GM23338 (cell line): Measurements from ENCODE around the gene OVCA2. TPM values are rescaled to one million over a fixed set of nuclear protein-coding genes. Genes with fewer than 3 reads are reported as not detected.

Source experiments
- ATAC-seq: fragments of 200-7000 bp; cut with Tn5 transposase; 3 replicates; pipeline ENCODE4 v1.9.1; 2020
- DNase-seq: peaks from one replicate; pipeline ENCODE4 v3.0.0-alpha.2; 2015; ENCODE audit warnings: low spot score
- H2AFZ ChIP-seq: fragments of 200-600 bp; sonication (generic); 2 replicates; pipeline ENCODE4 v1.8.0; 2016; ENCODE audit warnings: antibody characterized with exemption, mild to moderate bottlenecking, moderate library complexity
- H3F3A ChIP-seq: fragments of 200-600 bp; sonication (generic); replicated peaks from 2 replicates; pipeline ENCODE4 v1.8.0; 2017; ENCODE audit warnings: antibody characterized with exemption, mixed run types, low read depth
- H3K27ac ChIP-seq: fragments of 200-600 bp; sonication (generic); 2 replicates; pipeline ENCODE4 v1.6.1; 2016; ENCODE audit warnings: low read depth
- H3K27me3 ChIP-seq: fragments of 200-600 bp; sonication (generic); 2 replicates; pipeline ENCODE4 v1.8.0; 2016; ENCODE audit warnings: mild to moderate bottlenecking, mixed run types, moderate library complexity; ENCODE audit not compliant: insufficient read depth
- H3K36me3 ChIP-seq: fragments of 200-600 bp; sonication (generic); 2 replicates; pipeline ENCODE4 v1.8.0; 2016; ENCODE audit warnings: mild to moderate bottlenecking; ENCODE audit not compliant: insufficient read depth
- H3K4me1 ChIP-seq: fragments of 200-600 bp; sonication (generic); 2 replicates; pipeline ENCODE4 v1.8.0; 2016; ENCODE audit warnings: mild to moderate bottlenecking, moderate library complexity; ENCODE audit not compliant: insufficient read depth
- H3K4me2 ChIP-seq: fragments of 200-600 bp; sonication (generic); 2 replicates; pipeline ENCODE4 v1.7.1; 2017; ENCODE audit warnings: mixed run types
- H3K4me3 ChIP-seq: fragments of 200-600 bp; sonication (generic); 2 replicates; pipeline ENCODE4 v1.6.1; 2016; ENCODE audit warnings: mixed run types
- H3K79me2 ChIP-seq: fragments of 200-600 bp; sonication (generic); replicated peaks from 2 replicates; pipeline ENCODE4 v1.8.0; 2017; ENCODE audit warnings: mild to moderate bottlenecking; ENCODE audit not compliant: insufficient read depth
- H3K9me2 ChIP-seq: fragments of 200-600 bp; sonication (generic); 2 replicates; pipeline ENCODE4 v1.8.0; 2017; ENCODE audit not compliant: insufficient read depth
- H4K20me1 ChIP-seq: fragments of 200-600 bp; sonication (generic); replicated peaks from 2 replicates; pipeline ENCODE4 v1.8.0; 2017; ENCODE audit warnings: mild to moderate bottlenecking; ENCODE audit not compliant: insufficient read depth
- H3K27ac Mint-ChIP-seq: 2 replicates; pipeline ENCODE4 v1.8.0; 2020; ENCODE audit warnings: inconsistent platforms, mild to moderate bottlenecking, moderate library complexity, mixed read lengths
- H3K27me3 Mint-ChIP-seq: 3 replicates; pipeline ENCODE4 v1.8.0; 2022; ENCODE audit warnings: low read depth, mild to moderate bottlenecking, moderate library complexity, mixed read lengths, inconsistent platforms; ENCODE audit not compliant: insufficient read depth, poor library complexity
- H3K36me3 Mint-ChIP-seq: 3 replicates; pipeline ENCODE4 v1.8.0; 2021; ENCODE audit warnings: low read depth, mild to moderate bottlenecking, inconsistent platforms, moderate library complexity, mixed read lengths
- H3K4me1 Mint-ChIP-seq: 3 replicates; pipeline ENCODE4 v1.8.0; 2020; ENCODE audit warnings: mild to moderate bottlenecking, inconsistent platforms, mixed read lengths
- H3K4me3 Mint-ChIP-seq: 3 replicates; pipeline ENCODE4 v1.8.0; 2021; ENCODE audit warnings: moderate library complexity, mild to moderate bottlenecking, inconsistent platforms, mixed read lengths
- H3K9me3 Mint-ChIP-seq: 3 replicates; pipeline ENCODE4 v1.8.0; 2020; ENCODE audit warnings: moderate library complexity, mild to moderate bottlenecking, inconsistent platforms, mixed read lengths
- CREB1 ChIP-seq: fragments of 250-450 bp; sonication (Bioruptor Pico); IDR thresholded peaks from 2 replicates; pipeline ENCODE4 v1.5.0; 2020; ENCODE audit warnings: low read depth, mild to moderate bottlenecking, moderate library complexity
- EZH2 ChIP-seq: fragments of 200-600 bp; sonication (generic); IDR thresholded peaks from one replicate; pipeline ENCODE4 v1.8.0; 2017; ENCODE audit warnings: antibody characterized with exemption, mild to moderate bottlenecking, low read depth; ENCODE audit not compliant: unreplicated experiment
- EZH2phosphoT487 ChIP-seq: fragments of 200-600 bp; sonication (generic); IDR thresholded peaks from one replicate; pipeline ENCODE4 v1.8.1; 2018; ENCODE audit warnings: antibody characterized with exemption; ENCODE audit not compliant: unreplicated experiment
- JUNB ChIP-seq: IDR thresholded peaks from one replicate; pipeline ENCODE4 v1.6.1; 2016; ENCODE audit warnings: antibody characterized with exemption; ENCODE audit not compliant: unreplicated experiment
- NANOG ChIP-seq: IDR thresholded peaks from 2 replicates; pipeline ENCODE4 v1.6.1; 2016; ENCODE audit warnings: antibody characterized with exemption, borderline replicate concordance
- ZNF114 ChIP-seq: fragments of 250-450 bp; sonication (Bioruptor Pico); IDR thresholded peaks from 2 replicates; pipeline ENCODE4 v1.5.0; 2020; ENCODE audit warnings: mild to moderate bottlenecking, moderate library complexity
- polyA plus RNA-seq: library from polyadenylated mRNA; unstranded; fragments of >200 nt; fragmentation: Nextera tagmentation; extraction: Ambion mirVana; gene quantifications from 2 replicates; pipeline ENCODE4 v1.2.1, GENCODE V29; 2016
- total RNA-seq: library from RNA; depleted of rRNA; stranded (reverse); fragments of >200 nt; shearing (Covaris generic); gene quantifications from 2 replicates; pipeline ENCODE4 v1.2.3, GENCODE V29; 2014
- TF ChIP-seq, protein P1 (sequence below): IDR thresholded peaks from one replicate; pipeline ENCODE4 v1.6.1; 2018; ENCODE audit warnings: antibody characterized with exemption; ENCODE audit not compliant: unreplicated experiment
- TF ChIP-seq, protein P2 (sequence below): IDR thresholded peaks from 2 replicates; pipeline ENCODE4 v1.6.1; 2016; ENCODE audit warnings: antibody characterized with exemption
- TF ChIP-seq, protein P3 (sequence below): fragments of 250-450 bp; sonication (Bioruptor Pico); IDR thresholded peaks from 2 replicates; pipeline ENCODE4 v1.5.0; 2020; ENCODE audit warnings: mild to moderate bottlenecking, moderate library complexity

Gene OVCA2
- total and polyA plus RNA-seq, 2 experiments from 2014 or later: 15.9 to 21.3 TPM

GRCh38 chr17:2044263-2044894 lies 2.6 kb downstream of the OVCA2 start (continued):
- TF ChIP-seq CREB1 (CRISPR knock-in tag): no peak
- TF ChIP-seq NANOG: no peak
- TF ChIP-seq, protein P1, sequence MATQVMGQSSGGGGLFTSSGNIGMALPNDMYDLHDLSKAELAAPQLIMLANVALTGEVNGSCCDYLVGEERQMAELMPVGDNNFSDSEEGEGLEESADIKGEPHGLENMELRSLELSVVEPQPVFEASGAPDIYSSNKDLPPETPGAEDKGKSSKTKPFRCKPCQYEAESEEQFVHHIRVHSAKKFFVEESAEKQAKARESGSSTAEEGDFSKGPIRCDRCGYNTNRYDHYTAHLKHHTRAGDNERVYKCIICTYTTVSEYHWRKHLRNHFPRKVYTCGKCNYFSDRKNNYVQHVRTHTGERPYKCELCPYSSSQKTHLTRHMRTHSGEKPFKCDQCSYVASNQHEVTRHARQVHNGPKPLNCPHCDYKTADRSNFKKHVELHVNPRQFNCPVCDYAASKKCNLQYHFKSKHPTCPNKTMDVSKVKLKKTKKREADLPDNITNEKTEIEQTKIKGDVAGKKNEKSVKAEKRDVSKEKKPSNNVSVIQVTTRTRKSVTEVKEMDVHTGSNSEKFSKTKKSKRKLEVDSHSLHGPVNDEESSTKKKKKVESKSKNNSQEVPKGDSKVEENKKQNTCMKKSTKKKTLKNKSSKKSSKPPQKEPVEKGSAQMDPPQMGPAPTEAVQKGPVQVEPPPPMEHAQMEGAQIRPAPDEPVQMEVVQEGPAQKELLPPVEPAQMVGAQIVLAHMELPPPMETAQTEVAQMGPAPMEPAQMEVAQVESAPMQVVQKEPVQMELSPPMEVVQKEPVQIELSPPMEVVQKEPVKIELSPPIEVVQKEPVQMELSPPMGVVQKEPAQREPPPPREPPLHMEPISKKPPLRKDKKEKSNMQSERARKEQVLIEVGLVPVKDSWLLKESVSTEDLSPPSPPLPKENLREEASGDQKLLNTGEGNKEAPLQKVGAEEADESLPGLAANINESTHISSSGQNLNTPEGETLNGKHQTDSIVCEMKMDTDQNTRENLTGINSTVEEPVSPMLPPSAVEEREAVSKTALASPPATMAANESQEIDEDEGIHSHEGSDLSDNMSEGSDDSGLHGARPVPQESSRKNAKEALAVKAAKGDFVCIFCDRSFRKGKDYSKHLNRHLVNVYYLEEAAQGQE: no peak
- TF ChIP-seq ZNF114 (CRISPR knock-in tag): no peak
- TF ChIP-seq EZH2: no peak
- TF ChIP-seq, protein P2, sequence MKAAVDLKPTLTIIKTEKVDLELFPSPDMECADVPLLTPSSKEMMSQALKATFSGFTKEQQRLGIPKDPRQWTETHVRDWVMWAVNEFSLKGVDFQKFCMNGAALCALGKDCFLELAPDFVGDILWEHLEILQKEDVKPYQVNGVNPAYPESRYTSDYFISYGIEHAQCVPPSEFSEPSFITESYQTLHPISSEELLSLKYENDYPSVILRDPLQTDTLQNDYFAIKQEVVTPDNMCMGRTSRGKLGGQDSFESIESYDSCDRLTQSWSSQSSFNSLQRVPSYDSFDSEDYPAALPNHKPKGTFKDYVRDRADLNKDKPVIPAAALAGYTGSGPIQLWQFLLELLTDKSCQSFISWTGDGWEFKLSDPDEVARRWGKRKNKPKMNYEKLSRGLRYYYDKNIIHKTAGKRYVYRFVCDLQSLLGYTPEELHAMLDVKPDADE: no peak

DNA sequence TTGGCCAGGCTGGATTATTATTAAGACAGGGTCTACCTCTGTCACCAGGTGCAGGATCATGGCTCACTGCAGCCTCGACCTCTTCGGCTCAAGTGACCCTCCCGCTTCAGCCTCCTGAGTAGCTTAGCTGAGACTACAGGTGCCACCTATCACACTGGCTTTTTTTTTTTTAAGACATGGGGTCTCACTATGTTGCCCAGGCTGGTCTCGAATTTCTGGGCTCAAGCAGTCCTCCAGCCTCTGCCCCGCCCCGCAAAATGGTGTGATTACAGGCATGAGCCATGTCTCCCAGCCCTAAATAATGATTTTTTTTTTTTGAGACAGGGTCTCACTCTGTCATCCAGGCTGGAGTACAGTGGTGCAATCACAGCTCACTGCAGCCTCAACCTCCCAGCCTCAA lies 5.8 kb downstream of the OVCA2 start:
- Mint-ChIP-seq H3K4me1 (peaks cover 3% of the 10 kb centered on the region; the same call in 1 of the 3 replicates), H3K36me3 (peaks cover 16% of the 10 kb centered on the region), H3K4me3 (no peak overlapping the region), H3K27me3 (peaks cover 44% of the 10 kb centered on the region), H3K9me3 (no peaks in the 10 kb centered on the region; the same call in 2 of the 3 replicates), H3K27ac (no peak overlapping the region)
- Histone ChIP-seq H4K20me1 (no peaks in the 10 kb centered on the region; the same call in 1 of the 2 replicates), H3K4me2 (no peak overlapping the region), H3K9me2 (no peaks in the 10 kb centered on the region), H3K79me2 (no peaks in the 10 kb centered on the region), H3K36me3 (peaks cover 7% of the 10 kb centered on the region; the same call in 1 of the 2 replicates), H3F3A (peaks cover 15% of the 10 kb centered on the region), H3K4me3 (no peak overlapping the region), H3K27me3 (peaks cover 69% of the 10 kb centered on the region), H3K27ac (no peak overlapping the region), H2AFZ (no peak overlapping the region), H3K4me1 (peaks cover 3% of the 10 kb centered on the region; the same call in 1 of the 2 replicates)
- DNase-seq: no peak
- ATAC-seq: no peak
- TF ChIP-seq, protein P1: no peak
- TF ChIP-seq NANOG: no peak
- TF ChIP-seq EZH2: no peak
- TF ChIP-seq, protein P3, sequence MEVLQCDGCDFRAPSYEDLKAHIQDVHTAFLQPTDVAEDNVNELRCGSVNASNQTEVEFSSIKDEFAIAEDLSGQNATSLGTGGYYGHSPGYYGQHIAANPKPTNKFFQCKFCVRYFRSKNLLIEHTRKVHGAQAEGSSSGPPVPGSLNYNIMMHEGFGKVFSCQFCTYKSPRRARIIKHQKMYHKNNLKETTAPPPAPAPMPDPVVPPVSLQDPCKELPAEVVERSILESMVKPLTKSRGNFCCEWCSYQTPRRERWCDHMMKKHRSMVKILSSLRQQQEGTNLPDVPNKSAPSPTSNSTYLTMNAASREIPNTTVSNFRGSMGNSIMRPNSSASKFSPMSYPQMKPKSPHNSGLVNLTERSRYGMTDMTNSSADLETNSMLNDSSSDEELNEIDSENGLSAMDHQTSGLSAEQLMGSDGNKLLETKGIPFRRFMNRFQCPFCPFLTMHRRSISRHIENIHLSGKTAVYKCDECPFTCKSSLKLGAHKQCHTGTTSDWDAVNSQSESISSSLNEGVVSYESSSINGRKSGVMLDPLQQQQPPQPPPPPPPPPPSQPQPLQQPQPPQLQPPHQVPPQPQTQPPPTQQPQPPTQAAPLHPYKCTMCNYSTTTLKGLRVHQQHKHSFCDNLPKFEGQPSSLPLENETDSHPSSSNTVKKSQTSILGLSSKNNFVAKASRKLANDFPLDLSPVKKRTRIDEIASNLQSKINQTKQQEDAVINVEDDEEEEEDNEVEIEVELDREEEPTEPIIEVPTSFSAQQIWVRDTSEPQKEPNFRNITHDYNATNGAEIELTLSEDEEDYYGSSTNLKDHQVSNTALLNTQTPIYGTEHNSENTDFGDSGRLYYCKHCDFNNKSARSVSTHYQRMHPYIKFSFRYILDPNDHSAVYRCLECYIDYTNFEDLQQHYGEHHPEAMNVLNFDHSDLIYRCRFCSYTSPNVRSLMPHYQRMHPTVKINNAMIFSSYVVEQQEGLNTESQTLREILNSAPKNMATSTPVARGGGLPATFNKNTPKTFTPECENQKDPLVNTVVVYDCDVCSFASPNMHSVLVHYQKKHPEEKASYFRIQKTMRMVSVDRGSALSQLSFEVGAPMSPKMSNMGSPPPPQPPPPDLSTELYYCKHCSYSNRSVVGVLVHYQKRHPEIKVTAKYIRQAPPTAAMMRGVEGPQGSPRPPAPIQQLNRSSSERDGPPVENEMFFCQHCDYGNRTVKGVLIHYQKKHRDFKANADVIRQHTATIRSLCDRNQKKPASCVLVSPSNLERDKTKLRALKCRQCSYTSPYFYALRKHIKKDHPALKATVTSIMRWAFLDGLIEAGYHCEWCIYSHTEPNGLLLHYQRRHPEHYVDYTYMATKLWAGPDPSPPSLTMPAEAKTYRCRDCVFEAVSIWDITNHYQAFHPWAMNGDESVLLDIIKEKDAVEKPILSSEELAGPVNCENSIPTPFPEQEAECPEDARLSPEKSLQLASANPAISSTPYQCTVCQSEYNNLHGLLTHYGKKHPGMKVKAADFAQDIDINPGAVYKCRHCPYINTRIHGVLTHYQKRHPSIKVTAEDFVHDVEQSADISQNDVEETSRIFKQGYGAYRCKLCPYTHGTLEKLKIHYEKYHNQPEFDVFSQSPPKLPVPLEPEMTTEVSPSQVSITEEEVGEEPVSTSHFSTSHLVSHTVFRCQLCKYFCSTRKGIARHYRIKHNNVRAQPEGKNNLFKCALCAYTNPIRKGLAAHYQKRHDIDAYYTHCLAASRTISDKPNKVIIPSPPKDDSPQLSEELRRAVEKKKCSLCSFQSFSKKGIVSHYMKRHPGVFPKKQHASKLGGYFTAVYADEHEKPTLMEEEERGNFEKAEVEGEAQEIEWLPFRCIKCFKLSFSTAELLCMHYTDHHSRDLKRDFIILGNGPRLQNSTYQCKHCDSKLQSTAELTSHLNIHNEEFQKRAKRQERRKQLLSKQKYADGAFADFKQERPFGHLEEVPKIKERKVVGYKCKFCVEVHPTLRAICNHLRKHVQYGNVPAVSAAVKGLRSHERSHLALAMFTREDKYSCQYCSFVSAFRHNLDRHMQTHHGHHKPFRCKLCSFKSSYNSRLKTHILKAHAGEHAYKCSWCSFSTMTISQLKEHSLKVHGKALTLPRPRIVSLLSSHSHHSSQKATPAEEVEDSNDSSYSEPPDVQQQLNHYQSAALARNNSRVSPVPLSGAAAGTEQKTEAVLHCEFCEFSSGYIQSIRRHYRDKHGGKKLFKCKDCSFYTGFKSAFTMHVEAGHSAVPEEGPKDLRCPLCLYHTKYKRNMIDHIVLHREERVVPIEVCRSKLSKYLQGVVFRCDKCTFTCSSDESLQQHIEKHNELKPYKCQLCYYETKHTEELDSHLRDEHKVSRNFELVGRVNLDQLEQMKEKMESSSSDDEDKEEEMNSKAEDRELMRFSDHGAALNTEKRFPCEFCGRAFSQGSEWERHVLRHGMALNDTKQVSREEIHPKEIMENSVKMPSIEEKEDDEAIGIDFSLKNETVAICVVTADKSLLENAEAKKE (CRISPR knock-in tag): no peak
- no peak for TF ChIP-seq ZNF114 (CRISPR knock-in tag)
- TF ChIP-seq EZH2phosphoT487: no peak
- no peak for TF ChIP-seq JUNB
- TF ChIP-seq CREB1 (CRISPR knock-in tag): no peak
